Measurements from ENCODE around the gene CNIH3.

DNA sequence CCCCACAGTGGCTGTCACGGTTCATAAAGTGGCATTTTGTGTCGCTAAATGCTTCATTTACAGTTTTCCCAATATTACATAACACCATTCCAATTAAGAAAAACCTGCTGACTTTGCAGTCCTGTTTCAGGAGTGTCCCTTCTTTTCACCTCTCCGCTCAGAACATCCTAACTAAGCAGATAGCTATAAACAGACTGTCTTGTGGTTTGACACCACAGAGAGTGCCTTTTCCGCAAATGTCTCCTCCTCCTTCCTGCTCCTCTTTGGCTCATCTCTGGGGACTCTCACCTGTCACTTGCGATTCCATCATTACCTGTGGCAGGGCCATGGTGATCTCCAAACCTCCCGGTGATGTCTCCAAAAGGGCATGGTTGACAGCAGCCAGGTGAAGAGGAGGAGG is 119.0 kb downstream of the CNIH3 start:
- TF ChIP-seq CTCF (IDR thresholded peaks at IDR 0.05 in 2 of 3, conservative IDR thresholded peaks at IDR 0.05 in 1 of 3; ENCODE audit: control insufficient read depth in 2 of 3, extremely low read depth in 1 of 3, insufficient read depth in 1 of 3, low read depth in 3 of 3, low read length in 3 of 3), result no peak
- TF ChIP-seq CHD1 (IDR thresholded peaks at IDR 0.05; ENCODE audit: low read depth, low read length), result no peak
- no peak for TF ChIP-seq CEBPB (IDR thresholded peaks at IDR 0.05; ENCODE audit: borderline replicate concordance in 1 of 2, low read depth in 2 of 2, low read length in 2 of 2)
- TF ChIP-seq ETV6 (conservative IDR thresholded peaks at IDR 0.05 in 1 of 2, IDR thresholded peaks at IDR 0.05 in 1 of 2; ENCODE audit: borderline replicate concordance in 1 of 2, low read depth in 1 of 2), result no peak; a peak in 1 of 4 replicates
- TF ChIP-seq, protein P1, sequence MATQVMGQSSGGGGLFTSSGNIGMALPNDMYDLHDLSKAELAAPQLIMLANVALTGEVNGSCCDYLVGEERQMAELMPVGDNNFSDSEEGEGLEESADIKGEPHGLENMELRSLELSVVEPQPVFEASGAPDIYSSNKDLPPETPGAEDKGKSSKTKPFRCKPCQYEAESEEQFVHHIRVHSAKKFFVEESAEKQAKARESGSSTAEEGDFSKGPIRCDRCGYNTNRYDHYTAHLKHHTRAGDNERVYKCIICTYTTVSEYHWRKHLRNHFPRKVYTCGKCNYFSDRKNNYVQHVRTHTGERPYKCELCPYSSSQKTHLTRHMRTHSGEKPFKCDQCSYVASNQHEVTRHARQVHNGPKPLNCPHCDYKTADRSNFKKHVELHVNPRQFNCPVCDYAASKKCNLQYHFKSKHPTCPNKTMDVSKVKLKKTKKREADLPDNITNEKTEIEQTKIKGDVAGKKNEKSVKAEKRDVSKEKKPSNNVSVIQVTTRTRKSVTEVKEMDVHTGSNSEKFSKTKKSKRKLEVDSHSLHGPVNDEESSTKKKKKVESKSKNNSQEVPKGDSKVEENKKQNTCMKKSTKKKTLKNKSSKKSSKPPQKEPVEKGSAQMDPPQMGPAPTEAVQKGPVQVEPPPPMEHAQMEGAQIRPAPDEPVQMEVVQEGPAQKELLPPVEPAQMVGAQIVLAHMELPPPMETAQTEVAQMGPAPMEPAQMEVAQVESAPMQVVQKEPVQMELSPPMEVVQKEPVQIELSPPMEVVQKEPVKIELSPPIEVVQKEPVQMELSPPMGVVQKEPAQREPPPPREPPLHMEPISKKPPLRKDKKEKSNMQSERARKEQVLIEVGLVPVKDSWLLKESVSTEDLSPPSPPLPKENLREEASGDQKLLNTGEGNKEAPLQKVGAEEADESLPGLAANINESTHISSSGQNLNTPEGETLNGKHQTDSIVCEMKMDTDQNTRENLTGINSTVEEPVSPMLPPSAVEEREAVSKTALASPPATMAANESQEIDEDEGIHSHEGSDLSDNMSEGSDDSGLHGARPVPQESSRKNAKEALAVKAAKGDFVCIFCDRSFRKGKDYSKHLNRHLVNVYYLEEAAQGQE (IDR thresholded peaks at IDR 0.05; ENCODE audit: low read depth, low read length), result no peak
- TF ChIP-seq, protein P2, sequence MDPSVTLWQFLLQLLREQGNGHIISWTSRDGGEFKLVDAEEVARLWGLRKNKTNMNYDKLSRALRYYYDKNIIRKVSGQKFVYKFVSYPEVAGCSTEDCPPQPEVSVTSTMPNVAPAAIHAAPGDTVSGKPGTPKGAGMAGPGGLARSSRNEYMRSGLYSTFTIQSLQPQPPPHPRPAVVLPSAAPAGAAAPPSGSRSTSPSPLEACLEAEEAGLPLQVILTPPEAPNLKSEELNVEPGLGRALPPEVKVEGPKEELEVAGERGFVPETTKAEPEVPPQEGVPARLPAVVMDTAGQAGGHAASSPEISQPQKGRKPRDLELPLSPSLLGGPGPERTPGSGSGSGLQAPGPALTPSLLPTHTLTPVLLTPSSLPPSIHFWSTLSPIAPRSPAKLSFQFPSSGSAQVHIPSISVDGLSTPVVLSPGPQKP (IDR thresholded peaks at IDR 0.05; ENCODE audit: low read depth, low read length), result no peak
- TF ChIP-seq USF1 (IDR thresholded peaks at IDR 0.05; ENCODE audit: borderline replicate concordance, extremely low read length, insufficient read depth, low read depth, low read length), result no peak
- no peak for TF ChIP-seq POLR2AphosphoS5 (IDR thresholded peaks at IDR 0.05; ENCODE audit: low read length)
- TF ChIP-seq ATF3 (IDR thresholded peaks at IDR 0.05; ENCODE audit: borderline replicate concordance, extremely low read depth, low read depth, low read length), result no peak
- TF ChIP-seq CBX5 (IDR thresholded peaks at IDR 0.05; ENCODE audit: low read depth), result no peak

All from GM12878 (cell line).